Measurements from ENCODE around the gene FAM120B. TPM values are rescaled to one million over a fixed set of nuclear protein-coding genes. Genes with fewer than 3 reads are reported as not detected.
"Not testable (repeated sequence)": the region's sequence is repeated elsewhere in the genome, so short reads cannot be mapped to it uniquely, and the experiment has no call there.

The FAM120B gene
- total and polyA plus RNA-seq, 3 experiments from 2014 or later, result 19.1 to 29.8 (median 20.9) TPM

- Histone ChIP-seq H3K9me3 (ENCODE audit: low read length) (no peaks in the 10 kb centered on the region), H3K36me3 (ENCODE audit: insufficient read depth, low read length) (peaks cover 14% of the 10 kb centered on the region), H3K4me3 (ENCODE audit: low read length) (no peak overlapping the region), H3K4me1 (ENCODE audit: insufficient read depth, low read length) (peaks cover 7% of the 10 kb centered on the region), H3K27me3 (ENCODE audit: insufficient read depth, low read length, poor library complexity, severe bottlenecking) (no peaks in the 10 kb centered on the region), H3K27ac (ENCODE audit: low read depth, low read length) (no peak overlapping the region)
- no peak for DNase-seq
- Mint-ChIP-seq H3K27ac (peak overlapping the region in 1 of 8 donors; percentile 24), H3K4me1 (peaks cover 45 to 75% (median 69%) of the 10 kb centered on the region in 3 donors), H3K27me3 (no peaks in the 10 kb centered on the region), H3K36me3 (peaks cover 0 to 65% (median 13%) of the 10 kb centered on the region in 3 donors), H3K4me3 (no peak overlapping the region), H3K9me3 (no peaks in the 10 kb centered on the region)
- CTCF ChIA-PET, result no interaction called here
- POLR2A ChIA-PET, result no interaction called here
Observed at GRCh38 chr6:170317076-170317475, 10.5 kb downstream of the FAM120B start.

GRCh38 chr6:170317718-170318117 is 11.2 kb downstream of the FAM120B start:
- peaks cover 7% of the 10 kb centered on the region for H3K4me1 ChIP-seq (ENCODE audit: insufficient read depth, low read length)
- CTCF ChIA-PET, result no interaction called here
- no peaks in the 10 kb centered on the region for H3K9me3 Mint-ChIP-seq
- H3K4me1 Mint-ChIP-seq, result peaks cover 46 to 77% (median 71%) of the 10 kb centered on the region in 3 donors
- H3K9me3 ChIP-seq (ENCODE audit: low read length), result no peaks in the 10 kb centered on the region
- H3K27me3 ChIP-seq (ENCODE audit: insufficient read depth, low read length, poor library complexity, severe bottlenecking), result no peaks in the 10 kb centered on the region
- peaks cover 20% of the 10 kb centered on the region for H3K36me3 ChIP-seq (ENCODE audit: insufficient read depth, low read length)
- peak overlapping the region in 3 of 8 donors; percentile 22 to 75 (median 39) for H3K27ac Mint-ChIP-seq
- no peak overlapping the region for H3K4me3 Mint-ChIP-seq
- no peak for DNase-seq
- peaks cover 4 to 68% (median 14%) of the 10 kb centered on the region in 3 donors for H3K36me3 Mint-ChIP-seq
- H3K27me3 Mint-ChIP-seq, result no peaks in the 10 kb centered on the region
- H3K27ac ChIP-seq (ENCODE audit: low read depth, low read length), result no peak overlapping the region
- POLR2A ChIA-PET, result no interaction called here
- no peak overlapping the region for H3K4me3 ChIP-seq (ENCODE audit: low read length)

GRCh38 chr6:170329321-170329720 is 22.8 kb downstream of the FAM120B start:
- peaks cover 43% of the 10 kb centered on the region for H3K36me3 ChIP-seq (ENCODE audit: insufficient read depth, low read length)
- H3K27ac ChIP-seq (ENCODE audit: low read depth, low read length), result no peak overlapping the region
- Mint-ChIP-seq H3K4me1 (peaks cover 17 to 33% (median 22%) of the 10 kb centered on the region in 3 donors), H3K27ac (peak overlapping the region in 3 of 8 donors; percentile 35 to 47 (median 45)), H3K27me3 (no peaks in the 10 kb centered on the region), H3K4me3 (no peak overlapping the region), H3K9me3 (no peaks in the 10 kb centered on the region), H3K36me3 (peaks cover 28 to 87% (median 38%) of the 10 kb centered on the region in 3 donors)
- no peaks in the 10 kb centered on the region for H3K27me3 ChIP-seq (ENCODE audit: insufficient read depth, low read length, poor library complexity, severe bottlenecking)
- no peak for DNase-seq
- H3K9me3 ChIP-seq (ENCODE audit: low read length), result no peaks in the 10 kb centered on the region
- H3K4me3 ChIP-seq (ENCODE audit: low read length), result no peak overlapping the region
- POLR2A ChIA-PET, result no interaction called here
- no peaks in the 10 kb centered on the region for H3K4me1 ChIP-seq (ENCODE audit: insufficient read depth, low read length)
- CTCF ChIA-PET, result no interaction called here

- H3K9me3 Mint-ChIP-seq; H3K4me1 ChIP-seq (ENCODE audit: insufficient read depth, low read length); H3K4me3 ChIP-seq (ENCODE audit: low read length); CTCF ChIA-PET; H3K9me3 ChIP-seq (ENCODE audit: low read length); H3K27me3 Mint-ChIP-seq; H3K27ac Mint-ChIP-seq; POLR2A ChIA-PET; H3K4me3 Mint-ChIP-seq; H3K27me3 ChIP-seq (ENCODE audit: insufficient read depth, low read length, poor library complexity, severe bottlenecking); DNase-seq; H3K27ac ChIP-seq (ENCODE audit: low read depth, low read length): not testable (repeated sequence)
- peaks cover 43 to 58% (median 47%) of the 10 kb centered on the region in 3 donors for H3K4me1 Mint-ChIP-seq
- H3K36me3 Mint-ChIP-seq, result peaks cover 41 to 76% (median 41%) of the 10 kb centered on the region in 3 donors
- H3K36me3 ChIP-seq (ENCODE audit: insufficient read depth, low read length), result peaks cover 22% of the 10 kb centered on the region
Observed at GRCh38 chr6:170335199-170335598, 28.6 kb downstream of the FAM120B start.

GRCh38 chr6:170344631-170345576 is 38.3 kb downstream of the FAM120B start:
- no peak overlapping the region for H3K27ac ChIP-seq (ENCODE audit: low read depth, low read length)
- H3K9me3 ChIP-seq (ENCODE audit: low read length), result no peaks in the 10 kb centered on the region
- ChIA-PET CTCF (no interaction called here), POLR2A (no interaction called here)
- no peak overlapping the region for H3K4me3 Mint-ChIP-seq
- no peak overlapping the region for H3K27ac Mint-ChIP-seq
- H3K4me3 ChIP-seq (ENCODE audit: low read length), result no peak overlapping the region
- no peaks in the 10 kb centered on the region for H3K4me1 ChIP-seq (ENCODE audit: insufficient read depth, low read length)
- peaks cover 10 to 83% (median 42%) of the 10 kb centered on the region in 3 donors for H3K36me3 Mint-ChIP-seq
- DNase-seq, result no peak
- peaks cover 30% of the 10 kb centered on the region for H3K36me3 ChIP-seq (ENCODE audit: insufficient read depth, low read length)
- H3K4me1 Mint-ChIP-seq, result peaks cover 21 to 36% (median 33%) of the 10 kb centered on the region in 3 donors
- H3K9me3 Mint-ChIP-seq, result no peaks in the 10 kb centered on the region
- no peaks in the 10 kb centered on the region for H3K27me3 Mint-ChIP-seq
- no peaks in the 10 kb centered on the region for H3K27me3 ChIP-seq (ENCODE audit: insufficient read depth, low read length, poor library complexity, severe bottlenecking)

- peaks cover 16 to 83% (median 40%) of the 10 kb centered on the region in 3 donors for H3K36me3 Mint-ChIP-seq
- no peak for DNase-seq
- ChIA-PET CTCF (no interaction called here), POLR2A (no interaction called here)
- H3K4me1 ChIP-seq (ENCODE audit: insufficient read depth, low read length), result no peaks in the 10 kb centered on the region
- no peaks in the 10 kb centered on the region for H3K9me3 ChIP-seq (ENCODE audit: low read length)
- no peak overlapping the region for H3K4me3 Mint-ChIP-seq
- H3K9me3 Mint-ChIP-seq, result peaks cover 0 to 3% (median 0%) of the 10 kb centered on the region in 5 donors
- H3K36me3 ChIP-seq (ENCODE audit: insufficient read depth, low read length), result peaks cover 38% of the 10 kb centered on the region
- H3K27me3 ChIP-seq (ENCODE audit: insufficient read depth, low read length, poor library complexity, severe bottlenecking), result no peaks in the 10 kb centered on the region
- no peak overlapping the region for H3K4me3 ChIP-seq (ENCODE audit: low read length)
- peaks cover 17 to 29% (median 27%) of the 10 kb centered on the region in 3 donors for H3K4me1 Mint-ChIP-seq
- H3K27ac ChIP-seq (ENCODE audit: low read depth, low read length), result no peak overlapping the region
- H3K27ac Mint-ChIP-seq, result no peak overlapping the region
- no peaks in the 10 kb centered on the region for H3K27me3 Mint-ChIP-seq
Observed at GRCh38 chr6:170345662-170346061, 39.1 kb downstream of the FAM120B start.

- Histone ChIP-seq H3K27me3 (ENCODE audit: insufficient read depth, low read length, poor library complexity, severe bottlenecking) (no peaks in the 10 kb centered on the region), H3K27ac (ENCODE audit: low read depth, low read length) (no peak overlapping the region), H3K4me3 (ENCODE audit: low read length) (no peak overlapping the region), H3K9me3 (ENCODE audit: low read length) (no peaks in the 10 kb centered on the region), H3K36me3 (ENCODE audit: insufficient read depth, low read length) (peaks cover 41% of the 10 kb centered on the region), H3K4me1 (ENCODE audit: insufficient read depth, low read length) (no peaks in the 10 kb centered on the region)
- ChIA-PET CTCF (no interaction called here), POLR2A (no interaction called here)
- peaks cover 17 to 27% (median 27%) of the 10 kb centered on the region in 3 donors for H3K4me1 Mint-ChIP-seq
- H3K27me3 Mint-ChIP-seq, result no peaks in the 10 kb centered on the region
- peaks cover 0 to 5% (median 4%) of the 10 kb centered on the region in 5 donors for H3K9me3 Mint-ChIP-seq
- no peak overlapping the region for H3K27ac Mint-ChIP-seq
- no peak for DNase-seq
- H3K36me3 Mint-ChIP-seq, result peaks cover 26 to 84% (median 47%) of the 10 kb centered on the region in 3 donors
- no peak overlapping the region for H3K4me3 Mint-ChIP-seq
Observed at GRCh38 chr6:170346649-170347048, 40.1 kb downstream of the FAM120B start.

- no peak overlapping the region for H3K27ac Mint-ChIP-seq
Observed at GRCh38 chr6:170347091-170347490, 40.5 kb downstream of the FAM120B start.

More at GRCh38 chr6:170347091-170347490, 40.5 kb downstream of the FAM120B start:
- POLR2A ChIA-PET, result no interaction called here
- Histone ChIP-seq H3K27me3 (ENCODE audit: insufficient read depth, low read length, poor library complexity, severe bottlenecking) (no peaks in the 10 kb centered on the region), H3K9me3 (ENCODE audit: low read length) (no peaks in the 10 kb centered on the region), H3K36me3 (ENCODE audit: insufficient read depth, low read length) (peaks cover 41% of the 10 kb centered on the region), H3K27ac (ENCODE audit: low read depth, low read length) (no peak overlapping the region), H3K4me3 (ENCODE audit: low read length) (no peak overlapping the region), H3K4me1 (ENCODE audit: insufficient read depth, low read length) (no peaks in the 10 kb centered on the region)
- H3K9me3 Mint-ChIP-seq, result peaks cover 0 to 5% (median 4%) of the 10 kb centered on the region in 5 donors
- peaks cover 30 to 81% (median 45%) of the 10 kb centered on the region in 3 donors for H3K36me3 Mint-ChIP-seq
- no peak overlapping the region for H3K4me3 Mint-ChIP-seq
- DNase-seq, result no peak
- no peaks in the 10 kb centered on the region for H3K27me3 Mint-ChIP-seq
- H3K4me1 Mint-ChIP-seq, result peaks cover 17 to 25% (median 23%) of the 10 kb centered on the region in 3 donors
- CTCF ChIA-PET, result no interaction called here
